GM12801 (cell line): ENCODE data around the gene GRAMD4.

ENCODE experiments used
- TF ChIP-seq, protein P1 (sequence below): IDR thresholded peaks from one replicate; pipeline ENCODE4 v1.5.1; 2011; ENCODE audit warnings: control low read depth; ENCODE audit not compliant: insufficient read length; ENCODE audit errors: extremely low read depth

The GRAMD4 gene

DNA sequence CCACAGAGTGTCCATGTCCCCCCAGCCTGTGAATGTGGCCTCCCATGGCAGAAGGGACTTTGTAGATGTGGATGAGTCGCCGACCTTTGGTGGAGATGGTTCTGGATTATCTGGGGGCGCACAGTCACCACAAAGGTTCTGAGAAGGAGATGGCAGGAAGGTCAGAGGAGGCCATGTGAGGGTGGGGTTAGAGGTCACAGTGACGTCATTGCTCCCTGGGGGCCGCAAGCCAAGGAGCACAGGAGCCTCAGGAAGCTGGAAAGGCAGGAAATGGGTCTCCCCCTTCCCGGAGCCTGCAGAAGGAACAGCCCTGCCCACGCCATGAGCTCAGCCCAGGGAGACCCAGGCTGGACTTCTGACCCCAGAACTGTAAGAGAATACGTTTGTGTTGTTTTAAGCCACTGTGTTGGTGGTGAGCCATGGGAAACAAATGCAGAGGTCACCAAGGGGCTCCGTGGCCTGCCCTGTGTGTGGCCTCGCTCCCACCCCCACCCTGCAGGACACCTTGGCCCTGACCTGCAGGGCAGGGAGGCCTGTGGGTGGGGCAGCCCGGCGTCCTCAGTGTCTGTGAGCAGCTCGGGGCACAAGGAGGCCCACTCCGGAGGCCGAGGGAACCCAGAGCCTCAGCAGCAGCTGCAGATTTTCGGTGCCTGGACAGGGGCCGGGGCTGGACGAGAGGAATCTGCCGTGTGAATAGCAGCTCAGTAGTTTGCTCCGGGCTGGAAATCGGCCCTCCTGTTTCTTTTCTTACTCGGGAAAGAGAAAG lies 32.1 kb downstream of the GRAMD4 start:
- TF ChIP-seq, protein P1, sequence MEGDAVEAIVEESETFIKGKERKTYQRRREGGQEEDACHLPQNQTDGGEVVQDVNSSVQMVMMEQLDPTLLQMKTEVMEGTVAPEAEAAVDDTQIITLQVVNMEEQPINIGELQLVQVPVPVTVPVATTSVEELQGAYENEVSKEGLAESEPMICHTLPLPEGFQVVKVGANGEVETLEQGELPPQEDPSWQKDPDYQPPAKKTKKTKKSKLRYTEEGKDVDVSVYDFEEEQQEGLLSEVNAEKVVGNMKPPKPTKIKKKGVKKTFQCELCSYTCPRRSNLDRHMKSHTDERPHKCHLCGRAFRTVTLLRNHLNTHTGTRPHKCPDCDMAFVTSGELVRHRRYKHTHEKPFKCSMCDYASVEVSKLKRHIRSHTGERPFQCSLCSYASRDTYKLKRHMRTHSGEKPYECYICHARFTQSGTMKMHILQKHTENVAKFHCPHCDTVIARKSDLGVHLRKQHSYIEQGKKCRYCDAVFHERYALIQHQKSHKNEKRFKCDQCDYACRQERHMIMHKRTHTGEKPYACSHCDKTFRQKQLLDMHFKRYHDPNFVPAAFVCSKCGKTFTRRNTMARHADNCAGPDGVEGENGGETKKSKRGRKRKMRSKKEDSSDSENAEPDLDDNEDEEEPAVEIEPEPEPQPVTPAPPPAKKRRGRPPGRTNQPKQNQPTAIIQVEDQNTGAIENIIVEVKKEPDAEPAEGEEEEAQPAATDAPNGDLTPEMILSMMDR = no peak

DNA sequence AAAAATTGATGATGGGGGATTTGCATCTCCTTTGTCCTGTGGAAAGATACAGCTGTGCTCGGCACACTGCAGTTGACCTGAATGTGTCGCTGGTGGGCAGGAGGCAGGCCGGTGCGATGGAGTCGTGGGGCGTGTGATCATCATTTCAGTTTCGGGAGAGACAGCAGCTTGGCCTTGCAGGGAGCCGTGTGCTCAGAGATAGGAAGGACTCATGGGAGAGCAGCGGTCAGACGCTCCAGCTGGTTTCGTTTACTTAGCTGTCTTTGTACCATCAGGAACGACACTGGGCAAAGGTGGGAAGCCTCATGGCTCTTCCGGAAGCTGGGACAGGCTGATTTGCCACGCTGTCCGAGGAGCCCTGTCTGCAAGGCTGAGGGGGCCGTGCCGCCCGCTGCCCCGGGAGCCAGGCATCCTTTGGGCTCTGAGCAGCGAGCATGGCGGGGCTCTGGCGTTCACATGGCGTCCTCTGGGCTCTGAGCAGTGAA lies 32.7 kb downstream of the GRAMD4 start:
- TF ChIP-seq, protein P1 = no peak

DNA sequence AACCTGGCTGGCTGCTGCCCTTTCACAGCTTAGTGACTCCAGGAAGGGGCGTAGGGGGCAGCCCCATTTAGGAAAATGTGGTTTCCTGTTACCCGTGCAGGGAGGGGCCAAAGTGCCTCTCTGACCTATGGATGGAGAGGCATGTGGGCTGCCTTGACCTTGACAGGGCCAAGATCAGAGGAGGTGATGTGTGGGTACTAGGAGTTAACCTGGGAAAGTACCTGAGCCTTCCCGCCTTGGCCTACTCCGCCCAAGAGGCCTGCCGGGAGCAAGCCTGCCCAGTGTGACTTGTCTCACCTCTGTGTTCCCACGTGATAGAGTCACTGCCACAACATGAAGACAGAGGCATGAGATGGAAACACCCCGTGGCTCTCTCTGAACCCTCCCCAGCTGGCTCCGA lies 33.4 kb downstream of the GRAMD4 start:
- TF ChIP-seq, protein P1 = no peak

DNA sequence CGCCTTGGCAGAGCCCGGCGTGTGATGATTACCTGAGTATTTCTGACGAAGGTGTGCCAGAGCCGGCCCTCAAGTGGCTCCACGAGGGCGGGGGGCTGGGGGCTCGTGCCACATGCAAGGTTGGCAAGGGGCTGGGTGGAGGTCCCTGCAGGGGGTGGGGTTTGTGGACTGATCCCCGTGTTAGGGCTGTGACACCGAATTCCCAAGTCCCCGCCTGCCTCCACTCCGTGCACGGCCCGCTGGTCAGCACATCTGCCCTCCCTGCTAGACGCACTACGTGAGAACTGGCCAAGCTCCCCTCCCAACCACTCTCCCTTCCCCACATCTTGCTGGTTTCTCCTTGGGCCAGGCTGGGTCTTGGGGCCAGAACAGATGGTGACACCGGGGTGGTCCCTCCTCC lies 34.2 kb downstream of the GRAMD4 start:
- TF ChIP-seq, protein P1 = no peak

GRCh38 chr22:46654927-46655595 lies 34.9 kb downstream of the GRAMD4 start:
- TF ChIP-seq, protein P1 = no peak

DNA sequence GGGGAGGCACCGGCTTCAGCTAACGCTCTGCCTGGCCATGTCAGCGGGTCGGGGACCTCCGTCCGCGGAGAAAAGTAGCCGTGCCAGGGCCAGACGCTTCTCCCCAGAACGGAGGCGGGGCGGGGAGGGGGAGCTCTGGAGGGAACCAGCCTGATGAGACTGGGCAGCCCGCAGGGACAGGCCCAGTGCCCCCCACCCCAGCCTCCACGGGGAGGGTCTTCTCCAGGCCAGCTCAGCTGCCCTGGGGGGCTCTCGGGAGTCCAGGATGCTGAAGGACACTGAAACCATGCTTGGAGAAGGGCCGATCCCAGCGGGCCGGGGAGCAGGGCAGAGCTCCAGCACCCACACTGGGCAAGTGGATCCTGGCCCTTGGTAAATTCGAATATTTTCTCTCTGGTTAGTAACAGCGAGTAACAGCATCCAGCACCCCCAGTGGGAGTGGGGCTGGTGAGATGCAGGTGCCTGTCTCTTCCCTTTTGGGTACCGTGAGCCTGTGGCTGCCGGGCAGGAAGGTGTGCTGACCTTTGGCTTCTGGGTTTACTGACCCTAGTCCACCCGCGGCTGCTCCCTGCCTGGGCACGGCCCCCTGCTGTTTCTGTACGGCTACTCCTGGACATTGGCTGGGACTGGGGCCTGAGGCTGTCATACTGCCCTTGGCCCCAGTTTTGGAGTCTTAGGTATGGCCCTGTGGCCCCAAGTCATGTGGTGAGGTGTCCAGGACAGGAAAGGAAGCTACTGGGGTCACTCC lies 35.8 kb downstream of the GRAMD4 start:
- TF ChIP-seq, protein P1 = no peak
